ENCODE results near the gene EEFSEC. TPM values are rescaled to one million over a fixed set of nuclear protein-coding genes. Genes with fewer than 3 reads are reported as not detected.

The EEFSEC gene
- total RNA-seq, 1 donor from 2014 or later: 15.3 TPM

DNA sequence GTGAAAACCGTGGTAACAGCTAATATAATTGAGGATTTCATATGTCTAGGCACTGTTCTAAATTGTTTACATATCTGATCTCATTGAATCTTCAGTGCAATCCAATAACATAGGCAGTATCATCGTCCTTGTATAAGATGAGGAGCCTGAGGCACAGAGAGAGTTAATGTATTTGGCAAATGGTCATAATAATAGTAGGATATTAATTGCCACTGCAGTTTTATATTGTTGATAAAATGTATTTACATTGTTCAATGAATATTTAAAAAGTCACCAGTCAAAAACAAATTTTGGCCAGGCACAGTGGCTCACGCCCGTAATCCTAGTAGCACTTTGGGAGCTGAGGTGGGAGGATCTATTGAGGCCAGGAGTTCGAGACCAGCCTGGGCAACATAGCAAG lies 88.5 kb downstream of the EEFSEC start:
- no peak for TF ChIP-seq CTCF (IDR thresholded peaks at IDR 0.05)
- intact Hi-C loops (cut with DNase I): no loop called here

DNA sequence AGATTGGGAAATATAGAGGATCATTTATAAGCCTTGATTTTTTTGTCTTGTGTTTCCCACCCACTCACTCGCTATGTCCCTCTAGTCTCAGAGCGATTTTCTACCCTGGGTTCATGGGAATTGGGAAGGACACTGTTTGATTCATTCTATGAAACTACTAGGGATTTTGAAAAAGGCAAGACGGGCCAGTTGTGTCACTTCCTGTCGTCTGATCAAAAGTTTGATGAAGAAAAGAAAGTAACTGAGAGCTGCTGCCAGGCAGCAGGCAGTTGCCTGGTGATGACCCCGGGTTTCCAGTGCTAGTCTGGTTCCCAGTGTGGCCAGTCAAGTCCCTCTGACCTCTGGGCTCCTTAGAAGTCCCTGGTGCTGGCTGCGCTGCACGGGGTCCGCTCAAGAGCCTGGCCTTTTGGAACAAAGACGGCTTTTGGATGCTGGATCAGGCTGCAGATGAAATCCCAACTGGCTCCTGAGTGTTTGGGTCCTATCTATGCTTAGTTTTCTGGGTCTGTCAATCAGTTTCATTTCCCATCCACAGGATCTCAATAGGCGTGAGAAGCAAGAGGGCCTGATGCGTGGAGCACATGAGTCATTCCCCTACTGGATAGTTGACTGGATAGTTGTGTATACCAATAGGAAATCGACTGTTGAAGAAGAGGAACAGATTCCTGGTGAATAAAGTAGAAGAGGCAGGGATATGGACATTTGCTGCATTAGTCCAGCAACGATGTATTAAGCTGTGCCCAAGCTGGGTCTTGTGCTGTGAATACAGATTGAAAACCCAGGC lies 89.7 kb downstream of the EEFSEC start:
- ATAC-seq: no peak
- Histone ChIP-seq H3K36me3 (no peaks in the 10 kb centered on the region), H3K27me3 (no peaks in the 10 kb centered on the region), H3K9me3 (no peaks in the 10 kb centered on the region), H3K27ac (no peak overlapping the region), H3K4me3 (no peak overlapping the region), H3K4me1 (no peaks in the 10 kb centered on the region)
- DNase-seq: no peak
- intact Hi-C loops (cut with DNase I): no loop called here
- TF ChIP-seq CTCF (IDR thresholded peaks at IDR 0.05): no peak

More for the DNA sequence above, 88.5 kb downstream of the EEFSEC start:
- no peaks in the 10 kb centered on the region for H3K9me3 ChIP-seq
- no peak overlapping the region for H3K4me3 ChIP-seq
- DNase-seq (no peak), ATAC-seq (no peak)
- no peaks in the 10 kb centered on the region for H3K27me3 ChIP-seq
- H3K4me1 ChIP-seq: no peaks in the 10 kb centered on the region
- H3K36me3 ChIP-seq: no peaks in the 10 kb centered on the region
- no peak overlapping the region for H3K27ac ChIP-seq

- no peaks in the 10 kb centered on the region for H3K27me3 ChIP-seq
- peaks cover 4% of the 10 kb centered on the region for H3K36me3 ChIP-seq
- intact Hi-C loops (cut with DNase I): no loop called here
- ATAC-seq: no peak
- H3K4me1 ChIP-seq: no peaks in the 10 kb centered on the region
- no peak overlapping the region for H3K27ac ChIP-seq
- TF ChIP-seq CTCF (IDR thresholded peaks at IDR 0.05): no peak
- H3K9me3 ChIP-seq: no peaks in the 10 kb centered on the region
- no peak for DNase-seq
- H3K4me3 ChIP-seq: no peak overlapping the region
Measured at GRCh38 chr3:128243602-128244504, 90.6 kb downstream of the EEFSEC start.

- H3K27ac ChIP-seq: no peak overlapping the region
- peaks cover 4% of the 10 kb centered on the region for H3K36me3 ChIP-seq
- H3K4me3 ChIP-seq: no peak overlapping the region
- no peaks in the 10 kb centered on the region for H3K4me1 ChIP-seq
- no peaks in the 10 kb centered on the region for H3K27me3 ChIP-seq
- ATAC-seq: no peak
- TF ChIP-seq CTCF (IDR thresholded peaks at IDR 0.05): no peak
- H3K9me3 ChIP-seq: no peaks in the 10 kb centered on the region
- intact Hi-C loops (cut with DNase I): no loop called here
- no peak for DNase-seq
Measured at GRCh38 chr3:128245460-128245859, 92.2 kb downstream of the EEFSEC start.

DNA sequence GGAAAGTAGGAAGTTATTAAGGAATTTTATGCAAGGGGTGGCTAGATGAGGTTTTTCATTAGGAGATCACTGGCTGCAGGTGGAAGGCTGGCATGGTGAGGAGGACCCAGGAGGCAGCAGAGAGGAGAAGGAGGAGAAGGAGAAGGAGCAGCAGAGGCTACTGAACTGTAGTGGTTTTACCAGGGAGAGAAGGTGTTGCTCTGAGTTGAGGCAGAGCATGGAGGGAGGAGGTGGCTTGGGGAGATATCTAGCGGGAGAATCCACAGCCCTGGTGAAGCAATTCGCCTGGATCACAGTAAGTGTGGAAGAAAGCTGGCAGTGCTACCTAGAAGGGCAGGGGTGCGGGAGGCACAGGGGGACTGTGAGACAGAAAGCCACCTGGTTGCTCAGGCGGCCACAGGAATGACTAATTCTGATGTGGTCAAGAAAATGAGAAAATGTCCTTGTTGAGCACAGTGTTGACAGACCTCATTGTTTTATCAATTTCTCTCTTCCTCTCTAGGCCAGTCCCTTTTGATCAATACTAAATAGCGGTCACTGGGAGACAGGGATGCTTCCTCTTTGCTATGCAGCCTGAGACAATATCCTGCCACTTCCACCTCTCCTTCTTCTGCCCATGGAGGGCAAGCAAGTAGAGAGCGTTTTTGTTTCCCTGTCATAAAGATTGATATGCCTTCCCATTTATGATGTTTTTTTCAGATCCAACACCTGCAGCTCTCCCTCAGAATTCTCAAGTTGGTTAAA lies 94.6 kb downstream of the EEFSEC start:
- H3K9me3 ChIP-seq: no peaks in the 10 kb centered on the region
- TF ChIP-seq CTCF (IDR thresholded peaks at IDR 0.05): no peak
- no peaks in the 10 kb centered on the region for H3K27me3 ChIP-seq
- peaks cover 11% of the 10 kb centered on the region for H3K36me3 ChIP-seq
- no peaks in the 10 kb centered on the region for H3K4me1 ChIP-seq
- no peak for DNase-seq
- no peak for ATAC-seq
- H3K4me3 ChIP-seq: no peak overlapping the region
- H3K27ac ChIP-seq: no peak overlapping the region
- intact Hi-C loops (cut with DNase I): no loop called here

All from upper lobe of right lung (tissue), 1 donor.